GM23338 (cell line): ENCODE measurements around the gene IQSEC3.

Source experiments
- CTCF ChIP-seq, 2 experiments: fragments of 200-600 bp in 1 of 2; sonication (generic) in 1 of 2; conservative IDR thresholded peaks; 2 replicates each; pipeline versions ENCODE4 v1.5.1 to v1.6.1; 2016 to 2017; ENCODE audit warnings: antibody characterized with exemption in 2 of 2, low read depth in 2 of 2, mild to moderate bottlenecking in 2 of 2, moderate library complexity in 1 of 2
- EZH2 ChIP-seq: fragments of 200-600 bp; sonication (generic); IDR thresholded peaks from one replicate; pipeline ENCODE4 v1.8.0; 2017; ENCODE audit warnings: antibody characterized with exemption, mild to moderate bottlenecking, low read depth; ENCODE audit not compliant: unreplicated experiment
- EZH2phosphoT487 ChIP-seq: fragments of 200-600 bp; sonication (generic); IDR thresholded peaks from one replicate; pipeline ENCODE4 v1.8.1; 2018; ENCODE audit warnings: antibody characterized with exemption; ENCODE audit not compliant: unreplicated experiment
- POLR2AphosphoS5 ChIP-seq: IDR thresholded peaks from 2 replicates; pipeline ENCODE4 v1.6.1; 2016; ENCODE audit warnings: antibody characterized with exemption, low read depth
- REST ChIP-seq: IDR thresholded peaks from one replicate; pipeline ENCODE4 v1.6.1; 2018; ENCODE audit warnings: antibody characterized with exemption; ENCODE audit not compliant: unreplicated experiment
- ZNF331 ChIP-seq: fragments of 250-450 bp; sonication (Bioruptor Pico); IDR thresholded peaks from 2 replicates; pipeline ENCODE4 v1.5.0; 2020; ENCODE audit warnings: low read depth, mild to moderate bottlenecking, moderate library complexity

DNA sequence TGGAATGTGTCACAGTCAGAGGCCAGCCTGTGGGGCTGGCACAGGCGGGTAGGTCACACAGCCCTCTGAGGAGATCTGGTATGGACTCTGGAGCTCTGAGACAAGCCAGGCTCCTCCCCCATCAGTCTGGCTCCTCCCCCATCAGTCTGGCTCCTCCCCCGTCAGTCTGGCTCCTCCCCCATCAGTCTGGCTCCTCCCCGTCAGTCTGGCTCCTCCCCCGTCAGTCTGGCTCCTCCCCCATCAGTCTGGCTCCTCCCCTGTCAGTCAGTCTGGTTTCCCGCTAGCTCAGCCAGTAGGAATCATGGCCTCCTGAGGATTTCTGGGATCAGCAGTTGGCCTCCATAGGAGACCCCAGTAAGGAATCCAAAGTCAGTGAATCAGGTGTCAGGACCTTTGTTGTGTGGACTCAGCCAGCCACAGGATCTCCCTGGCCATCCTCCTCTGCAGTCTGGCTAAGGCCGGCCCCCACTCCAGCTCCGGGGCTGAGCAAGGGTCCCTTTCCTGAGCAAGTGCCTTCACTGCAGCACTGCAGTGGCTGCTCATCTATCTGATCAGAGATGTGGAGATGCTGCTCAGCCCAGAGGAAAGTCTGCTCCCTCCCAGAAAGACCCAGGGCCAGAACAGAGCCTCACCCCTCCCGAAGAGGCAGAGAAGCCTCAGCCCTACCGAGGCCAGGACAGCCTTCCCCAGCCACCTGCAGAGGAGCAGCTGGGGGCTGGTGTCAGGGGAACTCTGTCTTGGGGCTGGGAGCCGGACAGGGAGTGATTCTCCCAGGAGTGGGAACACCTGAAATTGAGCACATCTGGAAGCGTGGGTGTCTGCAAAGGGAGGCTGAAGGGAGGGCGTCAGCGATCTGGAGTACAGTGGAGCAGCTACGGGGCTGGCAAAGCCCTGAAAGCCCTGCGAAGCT, 35.7 kb downstream of the IQSEC3 start:
- TF ChIP-seq CTCF (conservative IDR thresholded peaks at IDR 0.05; ENCODE audit: low read depth in 2 of 2) (no peak), POLR2AphosphoS5 (no peak), EZH2 (no peak), REST (no peak), ZNF331 (CRISPR knock-in tag) (no peak), EZH2phosphoT487 (no peak)
